LNCaP clone FGC (cell line): ENCODE results near the gene FXYD6.

ENCODE experiments used
- DNase-seq: peaks from one replicate; pipeline ENCODE4 v3.0.0-alpha.2; 2011; ENCODE audit warnings: low read depth
- H3K4me3 ChIP-seq: 2 replicates; pipeline ENCODE4 v1.5.1; 2011; ENCODE audit warnings: mild to moderate bottlenecking, low read depth, low read length, control low read depth
- TF ChIP-seq, protein P1 (sequence below): IDR thresholded peaks from 2 replicates; pipeline ENCODE4 v1.5.1; 2012; ENCODE audit warnings: mild to moderate bottlenecking; ENCODE audit not compliant: control insufficient read depth, insufficient read depth; ENCODE audit errors: extremely low read depth

FXYD6 gene

DNA sequence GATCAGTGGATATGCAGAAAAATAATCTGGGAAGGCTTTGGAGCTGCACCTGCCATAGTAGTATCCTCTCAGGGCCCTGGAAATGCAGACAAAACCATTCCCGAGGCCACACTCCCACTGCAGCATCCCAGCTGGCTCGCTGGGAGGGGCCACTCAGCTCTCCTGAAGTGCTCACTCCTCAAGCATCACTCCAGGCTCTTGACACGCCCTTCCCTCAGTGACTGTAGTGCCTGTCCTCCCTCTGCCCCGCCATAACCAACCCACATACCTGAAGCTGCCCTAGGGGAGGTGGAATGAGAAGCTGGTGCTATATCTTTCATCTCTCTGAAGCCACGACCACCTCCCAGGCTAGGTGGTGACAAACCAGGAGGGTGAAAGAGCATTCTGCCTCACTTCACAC, 84.2 kb downstream of the FXYD6 start:
- H3K4me3 ChIP-seq = no peak overlapping the region
- no peak for DNase-seq
- TF ChIP-seq, protein P1, sequence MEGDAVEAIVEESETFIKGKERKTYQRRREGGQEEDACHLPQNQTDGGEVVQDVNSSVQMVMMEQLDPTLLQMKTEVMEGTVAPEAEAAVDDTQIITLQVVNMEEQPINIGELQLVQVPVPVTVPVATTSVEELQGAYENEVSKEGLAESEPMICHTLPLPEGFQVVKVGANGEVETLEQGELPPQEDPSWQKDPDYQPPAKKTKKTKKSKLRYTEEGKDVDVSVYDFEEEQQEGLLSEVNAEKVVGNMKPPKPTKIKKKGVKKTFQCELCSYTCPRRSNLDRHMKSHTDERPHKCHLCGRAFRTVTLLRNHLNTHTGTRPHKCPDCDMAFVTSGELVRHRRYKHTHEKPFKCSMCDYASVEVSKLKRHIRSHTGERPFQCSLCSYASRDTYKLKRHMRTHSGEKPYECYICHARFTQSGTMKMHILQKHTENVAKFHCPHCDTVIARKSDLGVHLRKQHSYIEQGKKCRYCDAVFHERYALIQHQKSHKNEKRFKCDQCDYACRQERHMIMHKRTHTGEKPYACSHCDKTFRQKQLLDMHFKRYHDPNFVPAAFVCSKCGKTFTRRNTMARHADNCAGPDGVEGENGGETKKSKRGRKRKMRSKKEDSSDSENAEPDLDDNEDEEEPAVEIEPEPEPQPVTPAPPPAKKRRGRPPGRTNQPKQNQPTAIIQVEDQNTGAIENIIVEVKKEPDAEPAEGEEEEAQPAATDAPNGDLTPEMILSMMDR = no peak

DNA sequence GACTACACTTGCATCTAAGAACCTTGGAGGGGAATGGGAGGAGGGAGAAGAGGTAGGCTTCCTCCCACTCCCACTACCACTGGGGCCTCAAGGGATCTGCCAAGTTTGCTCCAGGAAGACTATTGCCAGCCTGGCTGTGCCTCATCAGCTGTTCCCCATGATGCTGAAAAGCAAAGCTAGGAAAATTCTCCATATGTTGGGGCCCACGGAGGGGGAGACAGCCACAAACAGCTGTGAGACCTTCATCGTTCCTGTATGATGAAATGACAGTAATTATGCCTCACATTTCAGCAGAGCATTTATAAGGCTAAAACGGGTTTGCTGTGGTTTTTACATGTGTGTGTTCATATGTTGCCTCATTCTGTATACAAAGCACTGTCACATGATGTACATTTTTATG, 86.2 kb downstream of the FXYD6 start:
- TF ChIP-seq, protein P1 = no peak

DNA sequence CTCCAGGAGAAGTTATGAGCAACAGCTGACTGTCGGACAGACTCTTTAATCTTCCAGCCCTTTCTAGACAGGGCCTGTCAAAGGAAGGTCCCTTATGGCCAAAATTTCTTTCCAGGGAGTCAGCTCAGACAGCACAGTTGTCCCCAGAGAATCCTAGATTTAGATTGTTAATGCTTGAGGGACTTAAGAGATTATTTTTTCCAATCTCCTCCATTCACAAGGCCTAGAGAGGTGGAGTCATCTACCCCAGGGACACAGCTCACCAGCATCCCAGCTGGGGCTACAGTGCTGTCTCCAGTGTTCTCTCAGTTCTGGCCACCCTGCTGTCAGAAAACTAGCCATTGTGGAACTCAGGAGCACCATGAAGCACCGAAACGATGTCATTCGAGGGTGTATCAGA, 87.2 kb downstream of the FXYD6 start:
- no peak overlapping the region for H3K4me3 ChIP-seq
- TF ChIP-seq, protein P1 = no peak
- DNase-seq = no peak

More for the DNA sequence above, 86.2 kb downstream of the FXYD6 start:
- DNase-seq = no peak
- no peak overlapping the region for H3K4me3 ChIP-seq
